Urinary bladder (tissue), 4 donors: ENCODE measurements around the gene PRRG3. TPM values are rescaled to one million over a fixed set of nuclear protein-coding genes. Genes with fewer than 3 reads are reported as not detected.
"Not testable (repeated sequence)": the region's sequence is repeated elsewhere in the genome, so short reads cannot be mapped to it uniquely, and the experiment has no call there.

Experiments
- DNase-seq: peaks from one replicate; pipeline ENCODE4 v3.0.0-alpha.2; 2015; ENCODE audit errors: extremely low spot score
- H3K27ac ChIP-seq: one replicate; pipeline ENCODE4 v1.5.1; 2013; ENCODE audit warnings: low read depth, mild to moderate bottlenecking, moderate library complexity
- H3K36me3 ChIP-seq: one replicate; pipeline ENCODE4 v1.6.1; 2013; ENCODE audit warnings: mild to moderate bottlenecking, moderate library complexity; ENCODE audit not compliant: insufficient read depth
- H3K4me1 ChIP-seq: one replicate; pipeline ENCODE4 v1.6.1; 2013; ENCODE audit warnings: mild to moderate bottlenecking, moderate library complexity; ENCODE audit not compliant: insufficient read depth
- H3K4me3 ChIP-seq: one replicate; pipeline ENCODE4 v1.5.1; 2013; ENCODE audit warnings: low read depth, low read length
- WGBS: extraction: QIAGEN DNeasy Blood & Tissue Kit; methylation state at CpG from one replicate; pipeline ENCODE4 v1.1.7; 2013; 5-methylcytosine and 5-hydroxymethylcytosine counted together
- polyA plus RNA-seq: library from polyadenylated mRNA; stranded (reverse); fragments of 200-250 nt; gene quantifications from one replicate; pipeline ENCODE4 v1.2.3, GENCODE V29; 2013
- total RNA-seq: library from RNA; depleted of rRNA; stranded (reverse); fragments of >200 nt; gene quantifications from one replicate; pipeline ENCODE4 v1.2.3, GENCODE V29; 2014
- donor health status: healthy with polysubstance abuse.
- donor health status: healthy.

The PRRG3 gene
- total RNA-seq: 15.2 TPM
- 1.3 TPM for polyA plus RNA-seq

DNA sequence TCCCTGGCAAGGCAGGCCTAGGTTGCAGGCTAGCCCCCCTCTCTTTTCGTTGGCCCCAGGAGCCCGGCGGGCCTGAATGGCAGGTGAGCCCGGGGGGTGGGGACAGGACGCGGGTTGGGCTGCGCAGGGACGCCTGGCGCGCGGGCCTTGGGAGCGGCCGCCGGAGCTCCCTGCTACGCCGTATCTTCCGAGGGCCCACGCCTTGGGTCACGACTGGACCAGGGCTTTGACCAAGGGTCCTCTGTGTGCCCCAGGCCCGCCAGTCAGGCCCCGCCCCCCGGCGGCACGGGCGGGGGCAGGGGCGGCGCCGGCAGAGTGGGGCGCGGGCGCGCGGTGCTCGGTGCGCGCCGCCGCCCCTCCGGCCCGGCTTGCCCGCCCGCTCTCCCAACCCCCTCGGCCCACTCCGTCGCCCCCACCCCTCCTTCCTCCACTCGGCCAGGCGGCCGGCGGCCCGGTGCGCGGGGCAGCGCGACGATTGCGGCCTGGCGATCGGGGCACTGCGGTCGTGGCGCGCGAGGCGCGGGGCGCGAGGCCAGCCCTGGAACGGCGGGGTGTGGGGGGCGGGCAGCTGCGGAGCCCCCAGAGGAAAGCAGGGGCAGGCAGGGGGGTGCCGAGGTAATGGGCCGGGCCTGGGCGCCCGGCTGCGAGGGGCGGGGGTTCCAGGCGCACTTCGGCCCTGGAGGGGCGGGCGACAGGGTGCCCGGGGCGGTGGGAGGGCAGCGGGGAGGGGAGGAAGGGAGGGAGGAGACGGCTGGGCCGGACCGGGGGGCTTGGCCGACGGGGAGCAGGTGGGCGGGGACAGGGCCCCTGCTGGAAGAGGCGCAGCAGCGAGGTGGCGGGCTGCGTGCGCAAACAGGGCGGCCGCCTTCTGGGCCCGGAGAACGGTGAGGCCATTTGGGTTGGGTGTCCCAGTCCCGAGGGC, at the start of gene PRRG3:
Gene PRRG3 (plus strand): TSS at position 798 of the 922 bp plus-strand sequence. CDS start 3,357 bp downstream, outside the sequence.
- no peaks in the 10 kb centered on the region for H3K36me3 ChIP-seq
- peak within 1 kb of the TSS; percentile 8 for H3K4me3 ChIP-seq
- no peak for DNase-seq
- WGBS: 2% methylated on average over 84 of the region's 100 CpGs
- peak within 1 kb of the TSS; percentile 5 for H3K27ac ChIP-seq
- H3K4me1 ChIP-seq: no peaks in the 10 kb centered on the region

DNA sequence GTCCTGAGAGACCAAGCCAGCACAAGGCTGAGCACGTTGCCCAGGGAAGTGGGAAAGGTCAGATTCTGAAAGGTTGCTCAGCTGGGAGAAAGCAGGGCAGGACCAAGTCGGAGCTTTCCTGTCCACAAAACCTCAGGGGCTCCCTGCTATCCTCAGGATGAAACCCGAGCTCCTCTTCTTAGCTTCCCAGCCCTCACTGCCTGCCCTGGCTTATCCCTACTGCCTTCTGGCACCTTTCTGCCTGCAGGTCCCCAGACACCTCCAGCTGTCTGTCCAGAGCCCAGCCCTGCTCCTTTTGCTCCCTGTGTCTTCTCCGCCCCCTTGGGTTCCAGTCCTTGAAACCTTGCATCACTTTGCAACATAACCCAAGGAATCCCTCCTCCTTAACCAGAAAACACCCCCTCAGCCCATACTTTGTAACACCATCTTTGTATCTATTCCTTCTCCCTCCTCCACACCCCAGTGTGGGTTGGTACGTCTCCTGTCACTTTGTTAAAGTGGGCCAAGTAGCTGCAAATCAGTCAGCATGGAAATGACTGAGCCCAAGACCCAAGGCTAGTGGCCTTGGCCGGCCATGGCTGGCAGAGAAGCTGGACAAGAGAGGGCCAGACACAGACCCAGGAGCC, 20.0 kb upstream of the PRRG3 start:
- 63% methylated on average over 6 of the region's 6 CpGs for WGBS
- Histone ChIP-seq H3K4me1 (no peaks in the 10 kb centered on the region), H3K27ac (no peak overlapping the region), H3K4me3 (no peak overlapping the region), H3K36me3 (no peaks in the 10 kb centered on the region)
- no peak for DNase-seq

DNA sequence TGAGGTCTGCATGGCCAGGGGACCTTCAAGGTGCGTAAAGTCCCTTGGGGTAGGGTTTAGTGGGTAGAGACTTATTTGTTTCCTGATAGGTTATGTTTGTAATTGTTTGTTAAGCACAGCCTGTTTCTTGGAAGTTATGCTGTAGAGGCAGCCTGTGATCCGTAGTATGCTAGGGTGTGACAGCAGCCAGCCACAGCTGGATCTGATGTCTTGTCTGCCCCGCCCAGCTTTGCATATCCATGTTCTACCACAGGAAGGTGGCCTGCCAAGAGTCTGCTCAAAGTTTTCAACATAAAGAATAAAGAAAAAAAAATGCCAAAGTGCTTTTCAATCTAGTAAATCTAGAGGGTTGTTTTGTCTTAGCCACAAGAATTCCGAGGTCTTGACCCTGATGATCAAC, 19.1 kb upstream of the PRRG3 start:
- Histone ChIP-seq H3K4me1 (no peaks in the 10 kb centered on the region), H3K27ac (no peak overlapping the region), H3K4me3 (no peak overlapping the region), H3K36me3 (no peaks in the 10 kb centered on the region)
- 59% methylated on average over 4 of the region's 4 CpGs for whole genome bisulfite sequencing
- no peak for DNase-seq

DNA sequence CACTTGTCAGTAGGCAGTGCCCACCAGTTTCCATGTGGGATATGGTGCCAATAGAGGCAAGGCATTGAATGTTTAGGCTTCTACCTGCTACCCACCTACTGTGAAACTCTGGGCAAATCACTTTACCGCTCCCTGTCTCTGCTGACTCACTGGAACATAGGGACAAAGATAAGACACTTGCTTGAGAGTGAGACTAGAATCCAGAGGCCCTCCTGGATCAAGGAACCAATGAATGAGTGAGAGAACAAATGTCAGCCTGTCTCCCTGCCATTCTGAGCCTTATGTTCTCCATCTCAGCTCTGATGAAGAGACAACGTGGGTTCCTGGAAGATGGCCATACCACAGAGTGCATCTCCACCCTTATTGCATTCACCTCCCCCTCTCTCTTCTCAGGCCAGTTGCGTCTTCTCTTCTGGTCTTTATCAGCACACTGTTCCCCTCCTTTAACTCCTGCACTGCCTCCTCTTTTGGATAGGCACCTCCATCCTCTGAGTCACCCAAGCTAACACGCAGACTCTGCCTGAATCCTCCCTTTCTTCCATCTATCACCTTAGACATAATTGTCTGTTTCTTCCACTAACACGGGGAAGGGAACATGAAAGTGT, 15.4 kb upstream of the PRRG3 start:
- H3K4me1 ChIP-seq: no peaks in the 10 kb centered on the region
- WGBS: 56% methylated on average over 5 of the region's 5 CpGs
- H3K36me3 ChIP-seq: no peaks in the 10 kb centered on the region
- H3K27ac ChIP-seq: no peak overlapping the region
- H3K4me3 ChIP-seq: no peak overlapping the region
- DNase-seq: no peak

DNA sequence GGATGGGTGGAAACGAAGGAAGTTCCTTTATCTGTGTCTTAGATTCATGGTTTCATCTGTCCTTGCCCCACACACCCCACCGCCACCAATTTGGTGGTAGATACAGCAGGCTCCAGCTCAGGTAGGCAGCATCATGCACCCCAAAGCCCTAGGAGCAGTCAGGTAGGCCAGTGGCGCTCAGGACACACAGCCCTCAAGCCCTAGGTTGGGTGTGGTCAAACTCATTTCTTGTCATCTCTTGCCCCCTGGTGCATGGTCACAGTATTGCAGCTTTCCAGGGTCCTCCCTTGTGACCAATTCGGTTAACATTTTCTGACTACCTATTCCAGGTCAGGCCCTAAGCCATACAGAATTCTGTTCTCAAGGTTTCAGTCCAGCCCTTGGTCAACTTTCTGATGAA, 14.5 kb upstream of the PRRG3 start:
- H3K4me3 ChIP-seq: no peak overlapping the region
- 44% methylated on average over 4 of the region's 4 CpGs for WGBS
- H3K36me3 ChIP-seq: no peaks in the 10 kb centered on the region
- H3K27ac ChIP-seq: no peak overlapping the region
- H3K4me1 ChIP-seq: no peaks in the 10 kb centered on the region
- DNase-seq: no peak

DNA sequence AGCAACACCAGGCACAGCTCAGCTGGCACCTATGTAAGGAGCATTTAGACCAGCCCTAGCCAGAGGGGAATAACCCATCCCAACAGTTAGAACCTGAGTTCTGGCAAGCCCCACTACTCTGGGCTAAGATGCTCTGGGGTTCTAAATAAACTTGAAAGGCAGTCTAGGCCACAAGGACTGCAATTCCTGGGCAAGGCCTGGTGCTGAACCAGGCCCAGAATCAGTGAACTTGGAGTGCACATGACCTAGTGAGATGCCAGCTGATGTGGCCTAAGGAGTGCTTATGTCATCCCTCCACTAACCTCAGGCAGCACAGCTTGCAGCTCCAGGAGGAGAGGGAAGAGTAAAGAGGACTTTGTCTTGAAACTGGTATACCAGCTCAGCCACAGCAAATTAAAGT, 7.6 kb upstream of the PRRG3 start:
- no peak overlapping the region for H3K4me3 ChIP-seq
- H3K4me1 ChIP-seq: no peaks in the 10 kb centered on the region
- H3K36me3 ChIP-seq: no peaks in the 10 kb centered on the region
- no peak overlapping the region for H3K27ac ChIP-seq
- no peak for DNase-seq

DNA sequence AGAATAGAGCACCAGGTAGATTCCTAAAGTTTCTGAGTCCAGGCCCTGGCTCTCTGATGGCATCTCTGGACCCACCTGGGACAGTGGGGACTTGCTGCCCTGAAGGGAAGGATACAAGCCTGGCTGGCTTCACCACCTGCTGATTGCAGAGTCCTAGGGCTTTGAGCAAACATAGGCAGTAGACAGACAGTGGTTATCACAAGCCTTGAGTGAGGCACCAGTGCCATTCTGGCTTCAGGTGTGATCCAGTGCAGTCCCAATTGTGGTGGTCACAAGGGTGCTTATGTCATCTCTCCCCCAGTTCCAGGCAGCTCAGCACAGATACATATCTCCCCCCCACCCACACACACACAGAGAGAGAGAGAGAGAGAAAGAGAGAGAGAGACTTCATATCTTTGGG, 6.6 kb upstream of the PRRG3 start:
- DNase-seq: no peak
- no peak overlapping the region for H3K27ac ChIP-seq

DNA sequence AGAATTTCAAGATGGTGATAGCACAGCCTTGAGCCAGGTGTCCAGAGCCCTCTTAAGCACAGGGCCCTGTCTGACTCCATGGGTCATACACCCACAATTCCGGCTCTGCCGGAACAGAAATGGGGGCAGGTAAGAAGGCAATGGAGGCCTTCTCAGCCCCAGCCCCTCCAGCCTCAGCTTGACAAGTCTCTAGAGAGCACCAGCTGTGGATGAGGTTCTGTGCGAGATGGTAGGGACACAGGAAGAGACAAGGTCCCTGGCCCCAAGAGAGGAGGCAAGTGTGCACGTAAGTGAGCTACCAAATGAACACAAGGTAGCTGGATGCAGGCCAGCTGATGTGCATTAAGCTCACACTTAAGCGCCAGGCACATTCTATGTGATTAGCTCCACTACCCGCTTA, 2.4 kb upstream of the PRRG3 start:
- Histone ChIP-seq H3K4me3 (no peak overlapping the region), H3K4me1 (no peaks in the 10 kb centered on the region), H3K27ac (no peak overlapping the region), H3K36me3 (no peaks in the 10 kb centered on the region)
- DNase-seq: no peak
- WGBS: 94% methylated on average over 6 of the region's 6 CpGs

More for the DNA sequence above, 6.6 kb upstream of the PRRG3 start:
- Histone ChIP-seq H3K4me3 (no peak overlapping the region), H3K36me3 (no peaks in the 10 kb centered on the region), H3K4me1 (no peaks in the 10 kb centered on the region)

DNA sequence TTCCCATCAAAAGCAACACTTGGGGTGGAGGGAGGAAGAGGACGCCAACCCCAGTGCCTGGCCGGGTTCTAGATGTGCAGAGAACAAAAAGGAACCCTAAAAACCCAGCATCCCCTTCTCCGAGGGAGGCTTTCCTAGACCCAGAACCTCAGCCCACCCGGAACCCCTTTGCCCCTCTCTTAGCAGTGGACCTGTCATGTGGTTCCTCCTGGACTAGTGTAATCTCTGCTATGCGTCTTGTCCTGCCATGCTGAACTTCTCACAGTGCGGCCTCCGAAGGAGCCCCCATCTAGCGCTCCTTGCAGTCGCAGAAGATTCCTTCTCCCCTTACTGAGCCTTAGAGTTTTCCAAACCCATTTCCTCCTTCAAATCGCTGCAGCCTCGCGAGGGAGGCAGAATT, 1.1 kb upstream of the PRRG3 start:
- H3K4me3 ChIP-seq: no peak overlapping the region

DNA sequence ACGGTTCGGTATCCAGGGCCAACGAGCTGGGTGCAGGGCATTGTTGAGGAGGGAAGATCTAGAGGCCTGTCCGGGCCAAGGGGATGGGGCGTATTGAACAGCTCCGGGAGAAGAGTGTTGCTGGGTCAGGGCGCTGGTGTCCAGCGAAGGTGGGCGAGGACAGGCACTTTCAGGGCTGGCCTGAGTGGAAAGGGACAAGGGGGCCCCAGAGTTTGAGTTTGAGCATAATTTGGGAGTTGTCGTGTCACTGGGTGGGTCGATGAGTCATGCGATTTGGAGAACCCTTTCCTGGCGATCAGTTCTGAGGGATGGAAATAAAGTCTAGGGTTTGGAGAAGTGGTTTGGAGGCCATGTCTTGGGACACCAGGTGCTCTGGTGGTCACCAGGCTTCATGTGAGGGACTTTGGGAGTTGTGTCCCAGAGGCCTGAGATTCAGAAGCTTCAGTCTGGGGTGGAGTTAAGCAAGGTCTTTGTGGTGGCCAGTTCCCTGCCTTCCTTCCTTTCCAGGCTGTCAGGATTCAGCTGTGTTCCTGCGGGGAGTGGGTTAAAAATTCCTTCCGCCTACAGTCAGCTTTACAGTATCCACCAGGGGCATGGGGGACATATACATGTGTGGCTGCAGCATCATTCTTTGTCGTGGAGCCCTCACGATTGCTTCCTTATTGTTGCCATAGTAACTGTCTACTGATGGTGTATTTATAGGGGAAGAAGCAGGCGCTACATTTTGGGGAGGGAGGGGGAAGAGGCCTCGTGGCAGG, 504 bp downstream of the PRRG3 start:
- Histone ChIP-seq H3K27ac (no peak overlapping the region), H3K4me3 (peak overlapping the region; percentile 8), H3K36me3 (no peaks in the 10 kb centered on the region), H3K4me1 (no peaks in the 10 kb centered on the region)
- 12% methylated on average over 19 of the region's 19 CpGs for WGBS
- no peak for DNase-seq

More for the DNA sequence above, 1.1 kb upstream of the PRRG3 start:
- 68% methylated on average over 12 of the region's 12 CpGs for WGBS
- no peaks in the 10 kb centered on the region for H3K4me1 ChIP-seq
- H3K27ac ChIP-seq: no peak overlapping the region
- DNase-seq: no peak
- no peaks in the 10 kb centered on the region for H3K36me3 ChIP-seq

DNA sequence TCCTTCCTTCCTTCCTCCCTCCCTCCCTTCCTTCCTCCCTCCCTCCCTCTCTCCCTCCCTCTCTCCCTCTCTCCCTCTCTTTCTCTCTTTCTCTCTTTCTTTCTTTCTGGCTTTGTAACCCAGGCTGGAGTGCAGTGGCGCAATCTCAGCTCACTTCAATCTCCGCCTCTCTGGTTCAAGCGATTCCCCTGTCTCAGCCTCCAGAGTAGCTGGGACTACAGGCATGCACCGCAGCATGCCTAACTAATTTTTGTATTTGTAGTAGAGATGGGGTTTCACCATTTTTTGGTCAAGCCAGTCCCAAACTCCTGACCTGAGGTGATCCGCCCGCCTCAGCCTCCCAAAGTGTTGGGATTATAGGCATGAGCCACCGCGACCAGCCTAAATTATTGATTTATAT, 1.8 kb downstream of the PRRG3 start:
- DNase-seq, H3K4me3 ChIP-seq, H3K4me1 ChIP-seq, H3K36me3 ChIP-seq, H3K27ac ChIP-seq: not testable (repeated sequence)
- WGBS: 68% methylated on average over 8 of the region's 8 CpGs

DNA sequence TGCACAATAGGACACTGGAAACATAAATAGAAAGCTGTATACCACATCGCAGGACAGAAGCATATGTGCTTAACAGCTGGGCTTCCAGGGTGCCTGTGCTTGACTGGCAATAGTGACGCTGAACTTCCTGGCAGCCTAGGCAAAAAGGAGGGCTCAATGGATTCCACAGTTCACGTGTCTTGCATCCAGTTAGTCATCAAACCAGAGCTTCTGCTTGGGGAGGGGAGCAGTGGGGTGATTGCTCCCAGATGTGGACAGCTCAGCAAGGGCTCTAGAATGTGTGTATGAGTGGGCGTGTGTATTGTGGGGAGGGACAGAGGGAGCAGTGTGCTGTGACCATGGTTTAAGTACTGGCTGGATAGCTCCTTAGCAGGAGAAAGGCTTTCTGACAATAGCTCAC, 2.3 kb downstream of the PRRG3 start:
- Histone ChIP-seq H3K4me1 (no peaks in the 10 kb centered on the region), H3K27ac (no peak overlapping the region), H3K4me3 (no peak overlapping the region), H3K36me3 (no peaks in the 10 kb centered on the region)
- 46% methylated on average over 4 of the region's 4 CpGs for WGBS
- no peak for DNase-seq

DNA sequence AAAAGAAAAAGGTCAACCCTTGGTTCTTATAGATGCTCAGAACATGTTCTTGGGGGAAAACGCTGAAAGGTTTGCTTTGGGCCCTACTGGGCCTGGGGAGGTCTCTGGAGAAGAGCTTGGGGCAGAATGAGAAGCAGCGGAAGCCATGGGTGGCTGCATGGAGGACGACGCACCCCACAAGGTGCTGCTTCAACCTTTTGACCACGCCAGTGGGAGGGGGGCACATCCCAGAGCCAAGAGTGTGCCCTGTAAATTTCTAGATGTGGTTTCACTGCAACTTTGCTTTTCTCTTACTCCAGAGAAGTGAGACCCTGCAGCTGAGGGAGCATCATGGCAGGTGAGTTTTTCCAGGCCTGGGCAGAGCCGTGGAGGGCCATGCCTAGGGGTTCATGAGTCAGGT, 3.2 kb downstream of the PRRG3 start:
- Histone ChIP-seq H3K4me1 (no peaks in the 10 kb centered on the region), H3K4me3 (no peak overlapping the region), H3K36me3 (no peaks in the 10 kb centered on the region), H3K27ac (no peak overlapping the region)
- no peak for DNase-seq
- 94% methylated on average over 6 of the region's 6 CpGs for WGBS
